RWPE1 (cell line): ENCODE data around the gene XRN1.
"Not testable (repeated sequence)": the region's sequence is repeated elsewhere in the genome, so short reads cannot be mapped to it uniquely, and the experiment has no call there.

ENCODE experiments used
- CTCF ChIA-PET: fragments of 350-600 bp; sonication (Branson Sonifier 250); formaldehyde crosslinking; extraction: SDS; loops from one replicate; lab custom pipeline; 2021; lab: Yijun Ruan, JAX
- POLR2A ChIA-PET: fragments of 400-600 bp; formaldehyde crosslinking; extraction: SDS; loops from one replicate; lab custom pipeline; 2020; ENCODE audit warnings: antibody characterized with exemption; ENCODE audit not compliant: low non-redundant PET; lab: Yijun Ruan, JAX
- DNase-seq: peaks from one replicate; pipeline ENCODE4 v3.0.0; 2012; ENCODE audit warnings: low spot score
- H3K27ac ChIP-seq: fragments of 450-650 bp; 2 replicates; pipeline ENCODE4 v1.5.1; 2017
- TF ChIP-seq, protein P1 (sequence below): fragments of 450-650 bp; conservative IDR thresholded peaks from 2 replicates; pipeline ENCODE4 v1.5.1; 2017; ENCODE audit warnings: low read depth, mild to moderate bottlenecking

The XRN1 gene

DNA sequence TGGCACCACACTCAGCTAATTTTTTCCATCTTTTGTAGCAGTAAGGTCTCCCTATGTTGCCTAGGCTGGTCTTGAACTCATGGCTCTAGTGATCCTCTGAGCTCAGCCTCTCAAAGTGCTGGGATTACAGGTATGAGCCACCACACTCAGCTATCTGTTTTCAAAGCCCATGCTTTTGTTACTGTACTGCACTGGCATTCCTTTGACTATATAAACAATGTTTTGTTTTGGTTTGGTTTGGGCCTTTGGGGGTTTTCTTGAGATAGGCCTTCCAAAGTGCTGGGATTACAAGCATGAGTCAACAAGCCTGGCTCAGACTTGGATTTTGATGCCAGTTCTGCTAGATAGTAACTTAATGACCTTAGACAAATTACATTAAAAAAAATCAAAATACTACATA is 132.8 kb downstream of the XRN1 start:
- no peak for DNase-seq
- no peak overlapping the region for H3K27ac ChIP-seq
- ChIA-PET POLR2A (no interaction called here), CTCF (no interaction called here)
- TF ChIP-seq, protein P1, sequence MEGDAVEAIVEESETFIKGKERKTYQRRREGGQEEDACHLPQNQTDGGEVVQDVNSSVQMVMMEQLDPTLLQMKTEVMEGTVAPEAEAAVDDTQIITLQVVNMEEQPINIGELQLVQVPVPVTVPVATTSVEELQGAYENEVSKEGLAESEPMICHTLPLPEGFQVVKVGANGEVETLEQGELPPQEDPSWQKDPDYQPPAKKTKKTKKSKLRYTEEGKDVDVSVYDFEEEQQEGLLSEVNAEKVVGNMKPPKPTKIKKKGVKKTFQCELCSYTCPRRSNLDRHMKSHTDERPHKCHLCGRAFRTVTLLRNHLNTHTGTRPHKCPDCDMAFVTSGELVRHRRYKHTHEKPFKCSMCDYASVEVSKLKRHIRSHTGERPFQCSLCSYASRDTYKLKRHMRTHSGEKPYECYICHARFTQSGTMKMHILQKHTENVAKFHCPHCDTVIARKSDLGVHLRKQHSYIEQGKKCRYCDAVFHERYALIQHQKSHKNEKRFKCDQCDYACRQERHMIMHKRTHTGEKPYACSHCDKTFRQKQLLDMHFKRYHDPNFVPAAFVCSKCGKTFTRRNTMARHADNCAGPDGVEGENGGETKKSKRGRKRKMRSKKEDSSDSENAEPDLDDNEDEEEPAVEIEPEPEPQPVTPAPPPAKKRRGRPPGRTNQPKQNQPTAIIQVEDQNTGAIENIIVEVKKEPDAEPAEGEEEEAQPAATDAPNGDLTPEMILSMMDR = no peak

DNA sequence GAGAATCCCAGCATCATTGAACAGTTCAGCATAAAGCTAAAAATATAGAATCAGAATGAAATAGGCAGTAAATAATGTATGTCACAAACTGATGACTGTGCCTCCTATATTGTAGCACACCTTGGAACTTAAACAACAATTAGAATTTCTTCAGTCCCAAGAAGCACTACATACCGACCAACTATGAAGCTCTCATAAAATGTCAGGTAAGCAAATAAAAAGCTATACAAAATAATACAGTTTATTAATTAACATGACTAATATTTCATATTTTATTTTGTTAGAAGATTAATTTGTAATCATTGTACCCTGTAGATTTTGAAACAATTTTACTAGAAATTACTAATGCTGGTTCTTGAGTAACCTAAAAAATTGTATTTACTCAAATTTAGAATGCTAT is 137.4 kb downstream of the XRN1 start:
- POLR2A ChIA-PET = no interaction called here
- TF ChIP-seq, protein P1 = no peak
- CTCF ChIA-PET = no interaction called here
- H3K27ac ChIP-seq = no peak overlapping the region
- DNase-seq = no peak

DNA sequence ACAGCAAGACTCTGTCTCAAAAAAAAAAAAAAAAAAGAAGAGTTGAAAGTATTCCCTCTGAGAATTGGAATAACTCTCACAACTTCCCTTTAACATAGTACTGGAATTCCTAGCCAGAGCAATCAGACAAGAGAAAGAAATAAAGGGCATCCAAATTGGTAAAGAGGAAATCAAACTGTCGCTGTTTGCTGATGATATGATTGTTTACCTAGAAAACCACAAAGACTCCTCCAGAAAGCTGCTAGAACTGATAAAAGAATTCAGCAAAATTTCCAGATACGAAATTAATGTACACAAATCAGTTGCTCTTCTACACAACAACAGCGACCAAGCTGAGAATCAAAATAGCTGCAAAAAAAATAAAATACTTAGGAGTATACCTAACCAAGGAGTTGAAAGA is 145.0 kb downstream of the XRN1 start:
- POLR2A ChIA-PET = not testable (repeated sequence)

DNA sequence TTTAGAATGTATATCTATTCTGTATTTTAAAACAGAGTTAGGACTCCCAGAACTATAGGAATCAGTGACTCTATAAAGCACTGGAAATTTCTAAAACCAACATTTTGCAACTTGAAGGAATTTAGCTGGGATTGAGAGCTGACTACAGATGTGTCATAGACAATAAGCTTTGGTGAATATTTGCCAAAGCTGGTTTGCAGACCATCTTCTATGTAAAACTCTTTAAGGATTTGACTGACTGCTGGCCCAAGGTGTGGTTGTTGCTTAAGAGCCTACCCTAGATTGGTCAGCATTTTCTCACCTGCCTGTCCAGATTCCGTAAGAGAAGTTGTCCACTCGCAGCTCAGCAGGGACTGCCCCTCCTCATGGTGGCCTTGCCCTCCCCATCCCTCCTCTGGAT is 149.2 kb downstream of the XRN1 start:
- ChIA-PET CTCF (no interaction called here), POLR2A (no interaction called here)
- TF ChIP-seq, protein P1 = no peak
- DNase-seq = no peak
- H3K27ac ChIP-seq = no peak overlapping the region

More for the DNA sequence above, 145.0 kb downstream of the XRN1 start:
- DNase-seq, H3K27ac ChIP-seq, CTCF ChIA-PET: not testable (repeated sequence)

DNA sequence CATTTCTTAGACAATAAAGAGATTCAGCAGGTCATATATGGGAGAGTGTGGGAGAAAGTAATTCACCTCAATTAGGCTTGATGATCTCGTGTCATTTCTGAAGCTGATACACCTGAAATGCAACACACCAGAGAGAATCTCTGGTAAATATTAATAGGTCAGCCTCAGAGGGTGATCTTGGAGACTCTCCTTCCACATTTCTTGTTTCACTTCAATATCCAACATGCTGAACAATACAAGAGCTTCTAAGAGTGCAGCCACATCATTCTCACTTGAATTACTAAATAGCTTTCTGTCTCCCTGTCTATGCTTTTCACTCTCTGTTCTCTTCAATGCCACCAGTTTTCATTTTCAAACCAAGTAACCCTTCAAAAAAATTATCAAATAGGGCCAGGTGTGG is 151.3 kb downstream of the XRN1 start:
- CTCF ChIA-PET = interaction anchor here (0.6 kb wide), 2 partner anchors 13 to 27 kb away, joined by 3 to 4 read pairs; no protein-coding TSS in a partner anchor
- DNase-seq = no peak

DNA sequence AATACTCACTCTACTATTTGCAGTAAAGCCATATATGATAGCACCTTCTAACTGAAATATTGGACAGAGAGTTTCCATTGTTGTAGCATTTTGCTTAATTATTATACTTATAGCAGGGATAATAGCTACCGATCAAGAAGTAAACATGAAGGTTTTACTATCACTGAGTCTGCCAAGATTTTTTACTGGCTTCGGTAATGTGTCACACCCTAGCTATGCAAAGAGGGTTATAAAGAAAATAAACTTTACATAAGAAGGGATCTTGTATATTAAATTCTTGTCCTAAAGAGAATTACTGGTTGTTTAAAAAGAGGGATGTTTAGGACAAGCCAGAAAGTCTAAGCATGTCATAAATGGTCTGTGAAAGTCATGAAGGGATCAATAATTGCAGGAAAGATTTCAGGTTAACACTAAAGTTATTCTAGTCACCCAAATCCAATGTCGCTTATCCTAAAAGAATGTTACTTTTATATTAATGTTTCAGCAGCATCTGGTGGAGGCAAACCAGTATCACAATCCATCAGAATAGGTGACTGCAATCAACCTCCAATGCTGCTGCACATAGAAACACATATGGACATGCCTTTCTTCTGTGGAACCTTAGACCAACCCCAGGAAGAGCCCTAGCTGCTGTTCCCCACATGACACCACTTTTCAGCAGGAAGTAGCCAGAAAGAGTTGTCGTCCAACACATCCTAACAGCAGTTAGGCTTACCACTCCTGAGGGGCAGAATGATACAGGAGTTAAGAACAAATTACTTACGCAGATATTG is 159.8 kb downstream of the XRN1 start:
- no peak for DNase-seq
- TF ChIP-seq, protein P1 = no peak
- ChIA-PET CTCF (interaction anchor here (0.7 kb wide), 1 partner anchor 375 kb away, joined by 4 read pairs; no protein-coding TSS in a partner anchor), POLR2A (no interaction called here)
- H3K27ac ChIP-seq = no peak overlapping the region

More for the DNA sequence above, 151.3 kb downstream of the XRN1 start:
- H3K27ac ChIP-seq = no peak overlapping the region
- POLR2A ChIA-PET = no interaction called here
- TF ChIP-seq, protein P1 = no peak

DNA sequence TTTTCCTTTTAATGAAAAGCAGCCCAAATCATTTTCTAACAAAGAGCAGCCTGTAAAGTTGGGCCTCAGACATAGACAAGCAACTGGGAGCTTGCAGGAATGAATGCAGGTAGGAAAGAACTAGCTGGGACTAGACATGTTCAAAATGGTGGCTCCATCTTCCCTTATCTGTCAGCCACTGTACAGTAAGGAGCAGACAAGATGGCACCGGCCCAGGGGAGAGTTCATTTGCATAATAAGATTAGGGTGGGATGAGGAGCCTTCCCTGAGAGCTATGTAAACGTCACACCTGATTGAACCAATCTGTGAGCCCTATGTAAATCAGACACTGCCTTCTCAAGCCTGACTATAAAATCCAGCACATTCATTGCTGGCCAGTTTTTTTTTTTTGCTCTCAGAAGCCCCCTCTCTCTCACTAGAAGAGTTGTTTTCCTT is 162.7 kb downstream of the XRN1 start:
- ChIA-PET CTCF (no interaction called here), POLR2A (no interaction called here)
- no peak overlapping the region for H3K27ac ChIP-seq
- TF ChIP-seq, protein P1 = no peak
- DNase-seq = no peak
